Ovary (tissue), 3 donors: ENCODE data around the gene CGNL1.

ENCODE experiments used
- CTCF ChIP-seq, 3 donors: fragments of 450-650 bp in 2 of 3; fragments of 200-600 bp in 1 of 3; IDR thresholded peaks; one replicate each; pipeline versions ENCODE4 v1.5.1 to v1.8.0; 2016 to 2022; ENCODE audit warnings: antibody characterized with exemption in 3 of 3, mild to moderate bottlenecking in 1 of 3
- EP300 ChIP-seq: sonication (generic); formaldehyde crosslinking; IDR thresholded peaks from one replicate; pipeline ENCODE4 v1.6.1; 2017; ENCODE audit warnings: antibody characterized with exemption
- POLR2A ChIP-seq: fragments of 450-650 bp; IDR thresholded peaks from one replicate; pipeline ENCODE4 v1.6.1; 2017; ENCODE audit warnings: antibody characterized with exemption, mild to moderate bottlenecking, moderate library complexity
- donor health status: DM: no; HTN: no; CAD: no.

GRCh38 chr15:57421110-57421509 is 44.8 kb downstream of the CGNL1 start:
- no peak for TF ChIP-seq CTCF (IDR thresholded peaks at IDR 0.05)
- no peak for TF ChIP-seq POLR2A
- TF ChIP-seq EP300: no peak
